Endothelial cell of umbilical vein (primary cell): ENCODE results near the gene PARVA. TPM values are rescaled to one million over a fixed set of nuclear protein-coding genes. Genes with fewer than 3 reads are reported as not detected.

Experiments
- BruUV-seq: library from RNA; stranded (reverse); fragments of 400-500 nt; replicated peaks from 2 replicates; lab custom pipeline; 2021; lab: Mats Ljungman, UMichigan
- CTCF ChIA-PET: fragments of 300-600, 350-600 bp; sonication (Branson Sonifier 250); formaldehyde crosslinking; loops from one replicate; lab custom pipeline; 2021; ENCODE audit warnings: antibody characterized with exemption, inconsistent platforms; lab: Charles Lee
- POLR2A ChIA-PET: fragments of 300-600, 350-600 bp; sonication (Branson Sonifier 250); formaldehyde crosslinking; loops from one replicate; lab custom pipeline; 2021; ENCODE audit warnings: antibody characterized with exemption, inconsistent platforms; lab: Charles Lee
- DNase-seq: peaks from one replicate; pipeline ENCODE4 v3.0.0-alpha.2; 2011; ENCODE audit warnings: low read depth, low spot score
- FAIRE-seq: peaks from 2 replicates; lab custom pipeline; 2011; peaks lifted over from hg19 to GRCh38; lab: Jason Lieb, UNC
- H2AFZ ChIP-seq: 2 replicates; pipeline ENCODE4 v1.6.0; 2012; ENCODE audit warnings: low read depth, low read length, control low read depth, inconsistent platforms
- H3K27ac ChIP-seq: 2 replicates; pipeline ENCODE4 v1.5.1; 2011; ENCODE audit warnings: low read depth, mild to moderate bottlenecking, control low read depth, low read length, moderate library complexity; ENCODE audit not compliant: insufficient read depth
- H3K27me3 ChIP-seq, 2 experiments: 2 replicates each; pipeline versions ENCODE4 v1.6.0 to v1.6.1; 2011; ENCODE audit warnings: low read length in 2 of 2, mixed read lengths in 1 of 2; ENCODE audit not compliant: control insufficient read depth in 2 of 2, insufficient read depth in 2 of 2
- H3K36me3 ChIP-seq, 2 experiments: 2 replicates in 1 of 2; 3 replicates in 1 of 2; pipeline ENCODE4 v1.5.1; 2011; ENCODE audit warnings: low read length in 2 of 2, mild to moderate bottlenecking in 1 of 2, moderate library complexity in 1 of 2; ENCODE audit not compliant: control insufficient read depth in 2 of 2, insufficient read depth in 2 of 2; ENCODE audit errors: extremely low read depth in 1 of 2
- H3K4me1 ChIP-seq: 3 replicates; pipeline ENCODE4 v1.5.1; 2011; ENCODE audit warnings: mild to moderate bottlenecking, low read length; ENCODE audit not compliant: control insufficient read depth, insufficient read depth; ENCODE audit errors: extremely low read depth
- H3K4me2 ChIP-seq: 2 replicates; pipeline ENCODE4 v1.6.1; 2011; ENCODE audit warnings: low read length, control low read depth, mixed read lengths; ENCODE audit not compliant: insufficient read depth
- H3K4me3 ChIP-seq, 3 experiments: fragments of 200-600 bp in 1 of 3; sonication (generic), shearing (Covaris generic) in 1 of 3; replicated peaks in 1 of 3; 2 replicates each; pipeline ENCODE4 v1.5.1; 2011 to 2016; ENCODE audit warnings: control low read depth in 3 of 3, low read length in 3 of 3, mild to moderate bottlenecking in 2 of 3, inconsistent platforms in 1 of 3, low read depth in 1 of 3, moderate library complexity in 1 of 3; ENCODE audit not compliant: insufficient read depth in 1 of 3
- H3K79me2 ChIP-seq: 2 replicates; pipeline ENCODE4 v1.6.0; 2012; ENCODE audit warnings: low read length, inconsistent platforms; ENCODE audit not compliant: control insufficient read depth, insufficient read depth
- H3K9ac ChIP-seq: replicated peaks from 2 replicates; pipeline ENCODE3; 2011; ENCODE audit warnings: low read length, control low read depth; ENCODE audit not compliant: insufficient read depth; ENCODE audit errors: extremely low read depth
- H3K9me1 ChIP-seq: replicated peaks from 3 replicates; pipeline ENCODE4 v1.6.0; 2011; ENCODE audit warnings: mild to moderate bottlenecking, low read length; ENCODE audit not compliant: control insufficient read depth, insufficient read depth; ENCODE audit errors: extremely low read depth
- H3K9me3 ChIP-seq: replicated peaks from 2 replicates; pipeline ENCODE4 v1.5.1; 2012; ENCODE audit warnings: low read length, inconsistent platforms; ENCODE audit not compliant: control insufficient read depth, insufficient read depth
- H4K20me1 ChIP-seq: replicated peaks from 2 replicates; pipeline ENCODE3; 2011; ENCODE audit warnings: mild to moderate bottlenecking, low read length; ENCODE audit not compliant: control insufficient read depth, insufficient read depth; ENCODE audit errors: extremely low read depth
- CTCF ChIP-seq, 2 donors: IDR thresholded peaks; 1 replicate in 1 of 2; 2 replicates in 1 of 2; pipeline ENCODE4 v1.5.1; 2011; ENCODE audit warnings: low read length in 2 of 2, mild to moderate bottlenecking in 2 of 2, moderate library complexity in 2 of 2, control low read depth in 1 of 2, inconsistent platforms in 1 of 2, low read depth in 1 of 2; ENCODE audit not compliant: insufficient read depth in 1 of 2; ENCODE audit errors: extremely low read depth in 1 of 2
- EZH2 ChIP-seq: IDR thresholded peaks from 2 replicates; pipeline ENCODE4 v1.6.1; 2012; ENCODE audit warnings: borderline replicate concordance, low read depth, mild to moderate bottlenecking, moderate library complexity, low read length, inconsistent platforms; ENCODE audit not compliant: severe bottlenecking
- FOS ChIP-seq: IDR thresholded peaks from 2 replicates; pipeline ENCODE4 v1.6.1; 2011; ENCODE audit warnings: mild to moderate bottlenecking, low read length, moderate library complexity, borderline replicate concordance; ENCODE audit not compliant: insufficient read depth
- GATA2 ChIP-seq: IDR thresholded peaks from 2 replicates; pipeline ENCODE4 v1.7.0; 2011; ENCODE audit warnings: low read depth, mild to moderate bottlenecking, moderate library complexity, mixed read lengths, low read length; ENCODE audit not compliant: insufficient read length, insufficient read depth
- JUN ChIP-seq: IDR thresholded peaks from 2 replicates; pipeline ENCODE4 v1.6.1; 2011; ENCODE audit warnings: borderline replicate concordance, low read depth; ENCODE audit not compliant: insufficient read length, insufficient read depth
- MAX ChIP-seq: IDR thresholded peaks from 2 replicates; pipeline ENCODE4 v1.6.1; 2011; ENCODE audit not compliant: insufficient read depth, insufficient read length
- MYC ChIP-seq: IDR thresholded peaks from one replicate; pipeline ENCODE4 v1.6.1; 2011; ENCODE audit warnings: mild to moderate bottlenecking, low read depth, low read length
- POLR2A ChIP-seq: IDR thresholded peaks from 2 replicates; pipeline ENCODE4 v1.6.1; 2012; ENCODE audit warnings: low read depth, mild to moderate bottlenecking, control low read depth, low read length
- POLR2AphosphoS5 ChIP-seq: IDR thresholded peaks from 2 replicates; pipeline ENCODE4 v1.6.1; 2012; ENCODE audit warnings: low read depth, mild to moderate bottlenecking, control low read depth, low read length, moderate library complexity; ENCODE audit not compliant: insufficient read depth
- dilution Hi-C: fragments of 300-500 bp; cut with MboI; formaldehyde crosslinking; loops from one replicate; pipeline ENCODE4 v1.15.0; 2019; ENCODE audit warnings: low sequenced_read_pairs; ENCODE audit not compliant: extremely low pct_ligation_motif_present
- intact Hi-C: fragments of 100-400 bp; cut with micrococcal nuclease; formaldehyde crosslinking; loops from one replicate; pipeline ENCODE4 v1.10.0; 2022
- polyA plus RNA-seq, 4 experiments: library from polyadenylated mRNA; depleted of rRNA in 3 of 4; stranded (reverse) in 3 of 4; unstranded in 1 of 4; fragments of >200 nt; gene quantifications; 2 replicates each; pipeline versions ENCODE4 v1.2.1 to v1.2.3, GENCODE V29; 2011 to 2012; ENCODE audit warnings: missing spikeins in 1 of 4
- total RNA-seq: library from RNA; stranded (reverse); gene quantifications from 2 replicates; pipeline ENCODE4 v1.2.3, GENCODE V29; 2021

PARVA gene
- total and polyA plus RNA-seq, 2 donors (not counting 3 experiments of a cell fraction or from before 2014, with no cell fraction given): 40.6 to 104 TPM

DNA sequence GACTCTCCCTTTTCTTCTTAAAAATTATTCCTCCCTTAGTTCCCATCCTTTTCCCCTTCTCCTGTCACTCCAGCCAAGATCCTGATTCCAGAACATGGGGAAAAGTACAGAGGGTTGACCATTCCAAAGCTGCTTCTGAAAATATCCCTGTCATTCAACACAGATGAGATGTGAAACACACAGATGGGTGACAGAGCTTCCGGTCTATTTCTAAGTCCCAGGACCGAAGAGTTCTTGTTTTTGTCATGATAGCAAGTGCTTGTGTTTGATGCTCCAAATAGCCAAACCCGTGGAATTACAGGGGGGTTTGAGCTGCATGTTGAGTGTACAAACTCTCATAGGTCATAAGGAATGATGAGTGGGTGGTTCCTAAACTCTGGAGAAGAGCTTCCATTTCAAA lies 57.9 kb downstream of the PARVA start:
- intact Hi-C loops (no loop called here), dilution Hi-C loops (no loop called here)
- CTCF ChIA-PET: no interaction called here
- no peaks in the 10 kb centered on the region for H3K9me1 ChIP-seq
- H3K4me3 ChIP-seq: no peak overlapping the region
- H3K4me1 ChIP-seq: peaks cover 9% of the 10 kb centered on the region
- no peak overlapping the region for H3K4me2 ChIP-seq
- POLR2A ChIA-PET: no interaction called here
- DNase-seq: no peak
- FAIRE-seq: no peak
- H3K9ac ChIP-seq: no peak overlapping the region
- no peak overlapping the region for H3K27ac ChIP-seq
- H3K36me3 ChIP-seq: no peaks in the 10 kb centered on the region
- no peaks in the 10 kb centered on the region for H3K9me3 ChIP-seq
- peaks cover 22% of the 10 kb centered on the region for H3K79me2 ChIP-seq
- no peak overlapping the region for H2AFZ ChIP-seq
- TF ChIP-seq CTCF (IDR thresholded peaks at IDR 0.05; ENCODE audit: extremely low read depth in 1 of 2, insufficient read depth in 1 of 2, low read depth in 1 of 2, low read length in 2 of 2): no peak
- TF ChIP-seq JUN: no peak
- no peaks in the 10 kb centered on the region for H3K27me3 ChIP-seq
- BruUV-seq: no TSS peak
- H4K20me1 ChIP-seq: peaks cover 4% of the 10 kb centered on the region

GRCh38 chr11:12436266-12436665 lies 58.9 kb downstream of the PARVA start:
- Histone ChIP-seq H3K27me3 (no peaks in the 10 kb centered on the region), H3K4me1 (peaks cover 2% of the 10 kb centered on the region), H2AFZ (no peak overlapping the region), H3K9ac (no peak overlapping the region), H3K36me3 (no peaks in the 10 kb centered on the region), H3K79me2 (peaks cover 25% of the 10 kb centered on the region), H3K4me2 (no peak overlapping the region), H4K20me1 (peaks cover 4% of the 10 kb centered on the region), H3K9me3 (no peaks in the 10 kb centered on the region), H3K4me3 (no peak overlapping the region), H3K27ac (no peak overlapping the region), H3K9me1 (no peaks in the 10 kb centered on the region)
- no peak for TF ChIP-seq POLR2A
- TF ChIP-seq EZH2: no peak
- no peak for TF ChIP-seq MAX
- TF ChIP-seq GATA2: no peak
- TF ChIP-seq FOS: no peak
- no peak for TF ChIP-seq CTCF (IDR thresholded peaks at IDR 0.05; ENCODE audit: extremely low read depth in 1 of 2, insufficient read depth in 1 of 2, low read depth in 1 of 2, low read length in 2 of 2)
- TF ChIP-seq POLR2AphosphoS5: no peak
- no peak for TF ChIP-seq MYC
- TF ChIP-seq JUN: no peak
- CTCF ChIA-PET: no interaction called here
- DNase-seq: no peak
- intact Hi-C loops (no loop called here), dilution Hi-C loops (no loop called here)
- no peak for FAIRE-seq
- BruUV-seq: no TSS peak
- POLR2A ChIA-PET: no interaction called here
